Stimulated activated CD8-positive, alpha-beta memory T cell treated with anti-CD3 and anti-CD28 coated beads, Interleukin-7, amount 100 ng/mL, for 48 hours (primary cell): ENCODE measurements around the gene NRXN2.

ENCODE experiments used
- DNase-seq, 2 donors: peaks; one replicate each; pipeline ENCODE4 v3.0.0-alpha.2; 2020; ENCODE audit warnings: low read depth in 1 of 2; ENCODE audit errors: extremely low read depth in 1 of 2

The NRXN2 gene

GRCh38 chr11:64594159-64594939, 128.6 kb downstream of the NRXN2 start:
- DNase-seq, result no peak

GRCh38 chr11:64593156-64594105, 129.6 kb downstream of the NRXN2 start:
- no peak for DNase-seq

GRCh38 chr11:64592656-64593055, 130.3 kb downstream of the NRXN2 start:
- no peak for DNase-seq

GRCh38 chr11:64592234-64592615, 130.8 kb downstream of the NRXN2 start:
- DNase-seq, result no peak

- no peak for DNase-seq
These were observed 131.5 kb downstream of the NRXN2 start for GRCh38 chr11:64591257-64592233.

- DNase-seq, result no peak
These were observed 132.2 kb downstream of the NRXN2 start, which contains the start of gene SLC22A12 for GRCh38 chr11:64590763-64591221. Gene SLC22A12, plus strand, starts transcription at chr11:64591220. Its CDS starts 337 bp downstream, at chr11:64591557.

GRCh38 chr11:64588701-64589100, 134.3 kb downstream of the NRXN2 start:
- no peak for DNase-seq

- no peak for DNase-seq
These were observed 136.6 kb downstream of the NRXN2 start for GRCh38 chr11:64586366-64586765.

GRCh38 chr11:64585150-64585549, 137.8 kb downstream of the NRXN2 start:
- DNase-seq, result no peak

GRCh38 chr11:64583296-64584262, 139.4 kb downstream of the NRXN2 start:
- no peak for DNase-seq

- no peak for DNase-seq
These were observed 140.1 kb downstream of the NRXN2 start for GRCh38 chr11:64582885-64583284.

- no peak for DNase-seq
These were observed 141.9 kb downstream of the NRXN2 start for GRCh38 chr11:64581057-64581523.

- DNase-seq, result no peak
These were observed 142.6 kb downstream of the NRXN2 start for GRCh38 chr11:64580412-64580811.

GRCh38 chr11:64577202-64577601, 145.8 kb downstream of the NRXN2 start:
- no peak for DNase-seq

GRCh38 chr11:64572143-64572542, 150.9 kb downstream of the NRXN2 start:
- DNase-seq, result no peak

GRCh38 chr11:64571410-64572091, 151.4 kb downstream of the NRXN2 start:
- no peak for DNase-seq

GRCh38 chr11:64571050-64571409, 152.0 kb downstream of the NRXN2 start:
- DNase-seq, result no peak

GRCh38 chr11:64570341-64570740, 152.7 kb downstream of the NRXN2 start:
- DNase-seq, result no peak
